Endothelial cell (in vitro differentiated cells): ENCODE results near the gene TCP11L1. TPM values are rescaled to one million over a fixed set of nuclear protein-coding genes. Genes with fewer than 3 reads are reported as not detected.

Source experiments
- total RNA-seq: library from RNA; stranded (reverse); fragmentation: NEBNext Ultra II Directional; extraction: Animal tissue kit (Norgen Biotek cat#: 25700); gene quantifications from one replicate; pipeline ENCODE4 v1.2.1, GENCODE V29; 2021; ENCODE audit not compliant: unreplicated experiment

The TCP11L1 gene
- total RNA-seq, 1 donor from 2014 or later = 26.2 TPM

Other genes with a start within 250 kb of the TCP11L1 start
- gene CCDC73, start 244.9 kb upstream of the TCP11L1 start, total RNA-seq = not detected
- gene PRRG4, start 209.6 kb upstream of the TCP11L1 start, total RNA-seq = not detected
- 57.4 TPM for gene QSER1, start 146.8 kb upstream of the TCP11L1 start, total RNA-seq
- 0.74 TPM for gene DEPDC7, start 23.7 kb upstream of the TCP11L1 start, total RNA-seq
- gene CSTF3, start 121.9 kb downstream of the TCP11L1 start, total RNA-seq = 23.0 TPM
- gene HIPK3, start 217.8 kb downstream of the TCP11L1 start, total RNA-seq = 70.2 TPM